Activated naive CD8-positive, alpha-beta T cell treated with anti-CD3 and anti-CD28 coated beads for 36 hours (primary cell): ENCODE measurements around the gene KCTD4. TPM values are rescaled to one million over a fixed set of nuclear protein-coding genes. Genes with fewer than 3 reads are reported as not detected.
"Not testable (repeated sequence)": the region's sequence is repeated elsewhere in the genome, so short reads cannot be mapped to it uniquely, and the experiment has no call there.

ENCODE experiments used
- DNase-seq: peaks from one replicate; pipeline ENCODE4 v3.0.0; 2021
- H3K27ac Mint-ChIP-seq: one replicate; pipeline ENCODE4 v1.8.0; 2022; ENCODE audit warnings: mild to moderate bottlenecking, moderate library complexity, mixed read lengths
- H3K27me3 Mint-ChIP-seq: one replicate; pipeline ENCODE4 v1.8.0; 2022; ENCODE audit warnings: mild to moderate bottlenecking, mixed read lengths
- H3K36me3 Mint-ChIP-seq: one replicate; pipeline ENCODE4 v1.8.0; 2021; ENCODE audit warnings: mild to moderate bottlenecking, mixed read lengths
- H3K4me1 Mint-ChIP-seq: one replicate; pipeline ENCODE4 v1.8.0; 2021; ENCODE audit warnings: mixed read lengths
- H3K4me3 Mint-ChIP-seq: one replicate; pipeline ENCODE4 v1.8.0; 2022; ENCODE audit warnings: mild to moderate bottlenecking, moderate library complexity, mixed read lengths
- H3K9me3 Mint-ChIP-seq: one replicate; pipeline ENCODE4 v1.8.0; 2022; ENCODE audit warnings: mixed read lengths
- total RNA-seq, 2 experiments: library from RNA; stranded (reverse); gene quantifications; one replicate each; pipeline ENCODE4 v1.2.3, GENCODE V29; 2021

KCTD4 gene
- total RNA-seq = not detected

DNA sequence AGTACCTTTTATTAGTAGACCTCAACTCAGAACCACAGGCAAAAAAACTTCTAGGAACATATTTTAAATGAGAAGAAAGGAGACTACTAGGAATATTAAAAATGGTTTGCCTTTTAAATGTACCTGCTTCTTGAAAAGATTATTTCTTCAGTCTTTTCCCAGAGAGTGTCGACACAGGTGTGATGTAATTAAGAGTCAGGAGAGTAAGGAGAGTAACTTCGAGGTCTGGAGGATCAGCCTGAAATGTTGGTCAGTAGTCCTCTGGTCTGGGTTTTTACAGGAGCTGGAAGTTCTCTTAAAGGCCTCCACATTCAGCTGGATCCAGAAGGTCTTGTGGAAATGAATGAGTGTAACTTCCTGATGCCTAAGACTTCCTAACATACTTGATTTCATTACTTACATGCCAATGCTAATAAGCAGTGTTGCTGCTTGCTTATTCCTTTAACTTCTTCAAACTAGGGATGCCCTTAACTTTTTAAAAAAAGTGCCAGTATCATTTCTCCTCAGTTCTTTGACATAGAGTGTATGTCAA, at the start of gene KCTD4:
Gene KCTD4 (minus strand): TSS at position 345 of the 532 bp plus-strand sequence. CDS start 6,478 bp downstream, outside the sequence.
- H3K36me3 Mint-ChIP-seq = peaks cover 27% of the 10 kb centered on the region
- H3K4me3 Mint-ChIP-seq = no peak within 1 kb of the TSS
- peaks cover 24% of the 10 kb centered on the region for H3K4me1 Mint-ChIP-seq
- DNase-seq = no peak
- H3K27me3 Mint-ChIP-seq = no peaks in the 10 kb centered on the region
- no peak within 1 kb of the TSS for H3K27ac Mint-ChIP-seq
- H3K9me3 Mint-ChIP-seq = no peaks in the 10 kb centered on the region

DNA sequence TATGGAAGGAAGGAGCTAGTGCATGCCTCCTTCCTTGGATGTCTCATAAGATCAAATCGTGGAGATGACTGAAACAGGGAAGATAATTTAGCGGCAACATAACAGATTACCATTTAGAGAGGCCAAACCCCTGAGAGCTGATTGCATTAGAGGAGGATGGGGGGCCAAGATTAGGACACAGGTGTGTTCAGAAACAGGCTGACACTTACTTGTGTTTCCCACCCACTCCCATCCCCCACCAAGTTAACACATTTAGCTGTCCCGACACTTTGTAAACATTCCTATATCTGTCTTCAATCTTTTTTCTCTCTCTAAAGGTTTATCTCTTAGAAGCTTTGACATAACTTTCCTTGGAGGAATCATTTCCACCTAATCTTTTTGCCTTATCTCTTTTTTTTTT, 48.8 kb upstream of the KCTD4 start:
- Mint-ChIP-seq H3K9me3 (no peaks in the 10 kb centered on the region), H3K4me1 (peaks cover 2% of the 10 kb centered on the region), H3K27ac (no peak overlapping the region)

DNA sequence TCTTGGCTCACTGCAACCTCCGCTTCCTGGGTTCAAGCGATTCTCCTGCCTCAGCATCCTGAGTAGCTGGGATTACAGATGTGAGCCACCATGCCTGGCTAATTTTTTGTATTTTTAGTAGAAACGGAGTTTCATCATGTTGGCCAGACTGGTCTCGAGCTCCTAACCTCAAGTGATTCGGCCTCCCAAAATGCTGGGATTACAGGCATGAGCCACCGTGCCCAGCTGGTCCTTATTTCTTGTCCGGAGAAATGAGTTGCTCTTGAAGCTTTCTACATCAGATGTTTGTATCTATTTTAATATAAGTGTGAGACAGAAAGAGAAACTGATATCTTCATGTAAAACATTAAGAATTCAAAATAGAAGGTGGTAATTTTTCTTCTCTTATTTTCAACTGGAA, 43.9 kb upstream of the KCTD4 start:
- H3K4me1 Mint-ChIP-seq = peaks cover 11% of the 10 kb centered on the region
- H3K4me3 Mint-ChIP-seq, H3K27ac Mint-ChIP-seq, DNase-seq, H3K27me3 Mint-ChIP-seq, H3K36me3 Mint-ChIP-seq, H3K9me3 Mint-ChIP-seq: not testable (repeated sequence)

More for the DNA sequence above, 48.8 kb upstream of the KCTD4 start:
- Mint-ChIP-seq H3K4me3 (no peak overlapping the region), H3K36me3 (peaks cover 11% of the 10 kb centered on the region), H3K27me3 (no peaks in the 10 kb centered on the region)
- no peak for DNase-seq

DNA sequence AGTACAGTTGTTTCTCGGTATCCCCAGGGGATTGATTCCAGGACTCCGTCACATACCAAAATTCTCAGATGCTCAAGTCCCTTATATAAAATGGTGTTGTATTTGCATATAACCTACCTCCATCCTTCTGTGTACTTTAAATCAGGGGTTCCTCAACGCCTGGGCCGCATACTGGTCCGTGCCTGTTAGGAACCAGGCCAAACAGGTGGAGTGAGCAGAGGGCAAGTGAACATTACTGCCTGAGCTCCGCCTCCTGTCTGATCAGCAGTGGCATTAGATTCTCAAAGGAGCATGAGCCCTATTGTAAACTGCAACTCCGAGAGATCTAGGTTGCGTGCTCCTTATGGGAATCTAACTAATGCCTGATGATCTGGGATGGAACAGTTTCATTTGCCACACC, 42.2 kb upstream of the KCTD4 start:
- Mint-ChIP-seq H3K4me3 (no peak overlapping the region), H3K9me3 (no peaks in the 10 kb centered on the region), H3K27me3 (no peaks in the 10 kb centered on the region), H3K4me1 (peaks cover 11% of the 10 kb centered on the region), H3K27ac (no peak overlapping the region), H3K36me3 (peaks cover 8% of the 10 kb centered on the region)
- no peak for DNase-seq

DNA sequence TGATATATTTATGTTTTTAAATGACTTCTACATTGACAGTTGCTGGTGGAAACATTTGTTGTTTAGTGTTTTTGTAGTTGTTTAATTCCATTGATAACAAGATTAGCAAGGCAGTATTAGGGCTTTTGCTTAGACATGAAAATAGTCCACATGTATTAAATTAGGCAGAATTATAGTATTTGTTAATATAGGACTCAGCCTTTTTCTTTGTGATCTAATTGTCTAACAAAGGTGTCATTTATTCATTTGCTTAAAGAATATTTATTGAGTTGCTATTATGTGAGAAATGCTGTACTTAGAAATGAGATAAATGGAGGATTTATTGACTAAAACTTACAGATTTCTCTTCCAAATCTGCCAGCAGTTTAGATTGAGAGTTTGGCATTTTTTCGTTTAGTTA, 41.7 kb upstream of the KCTD4 start:
- DNase-seq = no peak
- Mint-ChIP-seq H3K27ac (no peak overlapping the region), H3K27me3 (no peaks in the 10 kb centered on the region), H3K36me3 (peaks cover 9% of the 10 kb centered on the region), H3K4me1 (peaks cover 11% of the 10 kb centered on the region), H3K4me3 (no peak overlapping the region), H3K9me3 (no peaks in the 10 kb centered on the region)

DNA sequence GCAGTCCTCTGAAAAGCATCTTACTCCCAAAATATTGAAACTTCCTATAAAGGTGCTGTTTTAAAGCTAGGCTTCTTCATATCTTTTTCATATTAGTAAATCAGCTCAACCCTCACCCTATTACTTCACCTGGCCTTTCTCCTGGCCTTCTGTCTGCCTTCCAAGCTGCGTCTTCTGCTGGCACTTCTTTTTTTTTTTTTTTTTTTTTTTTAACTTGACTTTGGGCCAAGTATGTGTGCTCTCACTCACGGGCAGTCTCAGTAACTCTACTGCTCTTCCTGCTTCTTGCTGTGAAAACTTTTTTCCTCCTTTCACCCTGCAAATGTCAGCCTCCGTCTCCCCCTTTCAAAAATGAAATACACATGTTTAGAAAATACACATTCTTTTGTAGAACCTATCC, 41.2 kb upstream of the KCTD4 start:
- Mint-ChIP-seq H3K27me3 (no peaks in the 10 kb centered on the region), H3K4me1 (peaks cover 11% of the 10 kb centered on the region), H3K27ac (no peak overlapping the region), H3K36me3 (peaks cover 9% of the 10 kb centered on the region), H3K9me3 (no peaks in the 10 kb centered on the region), H3K4me3 (no peak overlapping the region)
- no peak for DNase-seq

DNA sequence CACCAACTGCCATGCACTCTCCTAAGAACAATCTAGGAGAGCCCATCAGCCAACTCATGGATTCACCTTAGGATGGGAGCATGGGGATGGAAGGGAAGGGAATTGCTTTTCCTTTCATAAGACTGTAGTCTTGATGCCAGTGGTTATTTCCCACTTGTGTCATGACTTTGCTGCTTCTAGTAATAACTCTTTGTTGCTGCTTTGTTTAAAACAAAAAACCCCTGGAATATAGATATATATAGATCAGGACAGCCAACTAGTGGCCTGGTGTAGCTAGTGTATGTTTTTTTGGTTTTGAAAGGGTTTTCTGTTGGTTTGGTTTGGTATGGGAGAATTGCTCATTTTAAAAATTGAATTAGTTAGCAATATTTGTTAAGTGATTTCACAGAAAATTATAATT, 39.3 kb upstream of the KCTD4 start:
- no peaks in the 10 kb centered on the region for H3K9me3 Mint-ChIP-seq
- DNase-seq = no peak
- peaks cover 4% of the 10 kb centered on the region for H3K36me3 Mint-ChIP-seq
- no peaks in the 10 kb centered on the region for H3K27me3 Mint-ChIP-seq
- H3K4me1 Mint-ChIP-seq = peaks cover 15% of the 10 kb centered on the region
- H3K27ac Mint-ChIP-seq = no peak overlapping the region
- H3K4me3 Mint-ChIP-seq = no peak overlapping the region

DNA sequence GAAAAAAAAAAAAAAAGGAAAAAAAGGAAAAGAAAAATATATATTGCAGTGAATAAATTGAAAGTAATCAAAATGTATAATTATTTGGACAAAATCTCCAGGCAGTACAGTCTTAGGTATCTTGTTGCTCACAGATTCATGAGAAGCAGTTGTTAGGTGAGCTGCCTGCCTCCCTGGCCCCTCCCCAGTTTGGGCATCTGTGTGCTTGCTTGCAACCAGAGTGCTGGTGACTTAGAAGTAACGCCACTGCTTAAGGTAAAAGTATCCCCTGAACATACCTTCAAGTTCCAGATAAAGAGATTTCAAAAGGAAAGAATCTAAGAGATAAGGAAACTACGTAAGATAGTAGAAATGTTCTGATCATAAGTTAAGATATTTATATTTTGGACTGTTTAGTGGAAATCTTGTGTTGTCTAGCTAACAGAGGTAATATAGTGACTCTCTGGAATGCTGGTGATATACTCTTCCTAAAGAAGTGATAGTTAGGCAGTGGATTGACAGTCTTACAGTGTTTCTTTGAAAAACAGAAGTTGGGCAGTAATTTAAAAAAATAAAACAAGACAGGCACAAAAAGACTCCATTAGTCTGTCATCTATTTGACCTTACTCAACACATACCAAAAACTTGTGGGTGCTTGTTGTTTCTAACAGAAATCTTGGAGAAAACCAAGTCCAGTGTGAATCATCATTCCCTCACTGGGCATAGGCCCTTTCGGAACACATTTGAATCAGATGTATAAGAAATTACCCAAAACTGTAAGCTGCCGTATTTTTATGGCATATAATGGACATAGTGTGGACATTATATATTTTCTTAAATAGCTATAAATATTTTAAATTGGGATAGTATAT, 38.3 kb upstream of the KCTD4 start:
- H3K4me3 Mint-ChIP-seq = no peak overlapping the region
- H3K27ac Mint-ChIP-seq = no peak overlapping the region
- DNase-seq = no peak
- no peaks in the 10 kb centered on the region for H3K9me3 Mint-ChIP-seq
- no peaks in the 10 kb centered on the region for H3K27me3 Mint-ChIP-seq
- peaks cover 15% of the 10 kb centered on the region for H3K4me1 Mint-ChIP-seq
- H3K36me3 Mint-ChIP-seq = peaks cover 4% of the 10 kb centered on the region

DNA sequence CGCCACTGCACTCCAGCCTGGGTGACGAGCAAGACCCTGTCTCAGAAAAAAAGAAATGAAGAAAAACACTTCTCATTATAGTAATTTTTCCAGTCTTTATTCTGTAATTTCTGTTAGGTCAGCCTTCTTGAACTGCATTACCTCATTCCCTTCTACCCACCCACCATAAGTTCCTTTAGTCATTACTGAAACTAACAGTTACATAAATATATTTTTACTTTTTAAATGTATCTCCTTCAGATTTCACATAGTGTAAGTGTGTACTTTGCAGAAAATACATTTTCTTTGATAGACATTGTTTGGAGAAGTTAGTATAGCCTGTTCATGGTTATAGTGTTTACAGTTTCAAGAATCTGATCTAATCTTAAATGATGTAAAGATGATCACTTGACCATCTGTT, 31.7 kb upstream of the KCTD4 start:
- Mint-ChIP-seq H3K4me3 (no peak overlapping the region), H3K4me1 (peaks cover 10% of the 10 kb centered on the region), H3K36me3 (peaks cover 15% of the 10 kb centered on the region), H3K27me3 (no peaks in the 10 kb centered on the region), H3K27ac (no peak overlapping the region), H3K9me3 (no peaks in the 10 kb centered on the region)
- no peak for DNase-seq

DNA sequence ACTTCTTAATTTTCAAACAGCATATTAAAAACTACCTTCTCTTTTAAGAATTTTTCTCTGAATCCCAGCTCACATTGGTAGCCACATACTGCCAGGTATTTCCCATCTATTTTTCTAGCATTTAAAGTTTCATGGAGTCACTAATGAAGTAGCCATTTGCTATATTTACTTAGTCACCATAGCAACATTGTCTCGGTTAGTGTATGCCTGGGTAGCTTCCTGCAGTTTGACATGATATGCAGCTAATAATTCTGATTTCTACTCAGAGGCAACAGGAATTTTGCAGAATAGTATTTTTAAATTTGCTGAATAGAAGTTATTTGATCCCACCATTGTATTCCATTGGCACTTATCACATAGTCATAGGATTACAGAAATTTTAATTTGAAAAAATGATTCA, 30.9 kb upstream of the KCTD4 start:
- Mint-ChIP-seq H3K4me3 (no peak overlapping the region), H3K36me3 (peaks cover 15% of the 10 kb centered on the region), H3K4me1 (peaks cover 10% of the 10 kb centered on the region), H3K9me3 (no peaks in the 10 kb centered on the region), H3K27me3 (no peaks in the 10 kb centered on the region), H3K27ac (no peak overlapping the region)
- DNase-seq = no peak

DNA sequence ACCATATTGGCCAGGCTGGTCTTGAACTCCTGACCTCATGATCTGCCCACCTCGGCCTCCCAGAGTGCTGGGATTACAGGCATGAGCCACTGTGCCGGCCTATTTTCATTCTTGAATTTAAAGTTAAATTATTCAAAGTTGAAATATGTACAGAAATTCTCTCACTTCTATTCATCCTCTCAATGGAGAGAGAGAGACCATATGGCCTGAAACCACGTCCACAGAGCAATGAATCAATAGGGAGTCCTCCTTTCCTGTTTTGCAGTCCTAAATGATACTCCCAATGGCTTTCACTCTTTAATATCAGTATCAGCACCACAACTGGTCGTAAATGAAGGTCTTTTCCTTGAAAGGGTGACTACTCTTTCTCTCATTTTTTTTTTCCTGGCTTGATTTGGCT, 30.5 kb upstream of the KCTD4 start:
- no peak for DNase-seq
- no peaks in the 10 kb centered on the region for H3K9me3 Mint-ChIP-seq
- H3K27ac Mint-ChIP-seq = no peak overlapping the region
- H3K4me1 Mint-ChIP-seq = peaks cover 14% of the 10 kb centered on the region
- peaks cover 15% of the 10 kb centered on the region for H3K36me3 Mint-ChIP-seq
- H3K4me3 Mint-ChIP-seq = no peak overlapping the region
- no peaks in the 10 kb centered on the region for H3K27me3 Mint-ChIP-seq

DNA sequence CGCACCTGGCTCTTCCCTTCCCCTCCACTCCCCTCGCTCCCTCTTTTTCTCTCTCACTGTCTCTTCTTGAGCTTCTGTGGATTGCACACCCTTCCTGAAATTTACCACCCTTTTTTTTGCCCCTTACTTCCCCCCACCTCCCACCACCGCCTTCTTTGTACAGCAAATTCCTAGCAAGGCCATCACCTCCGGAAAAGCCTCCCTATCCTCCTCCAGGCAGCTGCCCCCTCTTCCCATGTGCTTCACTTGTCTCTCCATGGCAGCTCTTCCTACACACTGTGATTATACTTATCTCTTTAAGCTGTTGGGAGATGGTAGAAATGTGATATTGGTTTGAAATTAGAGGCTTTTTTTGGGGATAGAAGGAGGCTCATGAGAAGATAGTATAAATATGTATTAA, 28.3 kb upstream of the KCTD4 start:
- H3K4me1 Mint-ChIP-seq = peaks cover 20% of the 10 kb centered on the region
- no peak overlapping the region for H3K4me3 Mint-ChIP-seq
- H3K9me3 Mint-ChIP-seq = no peaks in the 10 kb centered on the region
- no peak overlapping the region for H3K27ac Mint-ChIP-seq
- no peak for DNase-seq
- no peaks in the 10 kb centered on the region for H3K27me3 Mint-ChIP-seq
- peaks cover 17% of the 10 kb centered on the region for H3K36me3 Mint-ChIP-seq

DNA sequence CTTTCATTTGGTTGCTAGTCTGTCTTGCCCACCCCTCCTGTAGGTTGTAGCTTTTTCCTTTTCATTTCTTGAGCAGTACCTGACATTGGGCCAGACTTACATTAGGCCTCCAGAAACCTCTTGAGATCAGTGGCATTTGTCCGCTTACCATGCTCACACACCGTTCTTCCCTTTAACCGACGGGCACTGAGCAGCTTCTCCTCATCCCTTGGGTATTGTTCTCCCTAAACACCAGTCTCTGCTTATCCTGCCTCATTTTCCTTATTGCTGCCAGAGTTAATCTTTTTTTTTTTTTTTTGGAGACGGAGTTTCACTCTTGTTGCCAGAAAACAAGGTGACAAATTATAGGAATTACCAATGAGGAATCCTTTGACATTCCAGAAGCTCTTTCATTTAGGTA, 27.2 kb upstream of the KCTD4 start:
- H3K4me3 Mint-ChIP-seq = no peak overlapping the region
- DNase-seq = no peak
- no peaks in the 10 kb centered on the region for H3K27me3 Mint-ChIP-seq
- H3K36me3 Mint-ChIP-seq = peaks cover 19% of the 10 kb centered on the region
- no peaks in the 10 kb centered on the region for H3K9me3 Mint-ChIP-seq
- no peak overlapping the region for H3K27ac Mint-ChIP-seq
- peaks cover 21% of the 10 kb centered on the region for H3K4me1 Mint-ChIP-seq

DNA sequence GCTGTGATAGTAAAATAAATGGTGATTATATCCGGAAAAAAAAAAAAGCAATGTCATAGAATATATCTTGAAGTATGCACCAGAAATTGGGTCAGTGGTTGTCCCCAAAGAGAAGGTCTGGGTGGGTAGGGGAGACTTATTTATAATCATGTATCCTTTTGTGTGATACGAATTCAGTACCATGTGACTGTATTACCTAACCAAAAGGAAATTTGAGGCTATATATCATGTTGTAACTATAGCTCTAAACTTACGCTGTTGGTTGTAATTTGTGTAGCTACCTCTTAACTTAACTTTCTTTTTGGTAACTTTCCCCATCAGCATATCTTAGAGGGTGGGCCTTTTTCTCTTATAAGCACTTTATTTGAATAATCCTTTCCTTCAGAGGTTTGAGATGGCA, 25.2 kb upstream of the KCTD4 start:
- DNase-seq = no peak
- Mint-ChIP-seq H3K9me3 (no peaks in the 10 kb centered on the region), H3K4me1 (peaks cover 19% of the 10 kb centered on the region), H3K27me3 (no peaks in the 10 kb centered on the region), H3K27ac (no peak overlapping the region), H3K4me3 (no peak overlapping the region), H3K36me3 (peaks cover 24% of the 10 kb centered on the region)

DNA sequence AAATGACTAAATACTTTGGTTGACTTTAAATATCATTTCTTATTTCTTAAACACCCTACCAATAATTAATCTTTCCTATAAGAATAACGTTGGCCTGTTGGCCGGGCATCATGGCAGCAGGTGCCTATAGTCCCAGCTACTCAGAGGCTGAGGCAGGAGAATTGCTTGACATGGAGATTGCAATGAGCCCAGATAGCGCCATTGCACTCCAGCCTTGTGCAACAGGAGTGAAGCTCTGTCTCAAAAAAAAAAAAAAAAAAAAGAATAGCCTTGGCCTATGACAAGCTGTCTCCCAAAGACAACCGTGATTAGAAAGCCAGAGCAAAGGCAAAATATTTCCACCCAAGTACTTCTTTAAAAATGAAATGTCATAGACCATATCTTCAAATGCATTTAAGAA, 24.5 kb upstream of the KCTD4 start:
- H3K36me3 Mint-ChIP-seq = peaks cover 25% of the 10 kb centered on the region
- DNase-seq = no peak
- no peaks in the 10 kb centered on the region for H3K9me3 Mint-ChIP-seq
- peaks cover 20% of the 10 kb centered on the region for H3K4me1 Mint-ChIP-seq
- no peaks in the 10 kb centered on the region for H3K27me3 Mint-ChIP-seq
- H3K27ac Mint-ChIP-seq = no peak overlapping the region
- H3K4me3 Mint-ChIP-seq = no peak overlapping the region

DNA sequence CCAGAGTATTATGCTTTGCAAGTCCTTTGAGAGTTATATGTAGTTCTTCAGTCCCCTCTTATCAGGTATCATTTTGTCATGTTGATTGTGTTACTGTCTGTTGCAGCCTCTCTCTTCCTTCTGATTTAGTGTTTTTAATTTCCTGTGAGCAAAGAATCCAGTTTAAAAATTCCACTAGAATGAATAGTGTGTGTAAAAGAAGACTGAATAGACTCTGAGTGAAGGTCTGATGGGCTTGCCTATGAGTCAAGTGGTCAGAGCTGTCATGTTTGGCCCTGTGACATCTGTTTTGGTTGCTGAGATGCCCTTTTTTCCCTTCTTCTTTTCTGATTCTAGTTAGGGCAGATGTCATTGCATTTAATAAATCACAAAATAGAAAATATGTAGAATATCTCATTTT, 23.3 kb upstream of the KCTD4 start:
- Mint-ChIP-seq H3K27me3 (no peaks in the 10 kb centered on the region), H3K27ac (no peak overlapping the region), H3K4me3 (no peak overlapping the region), H3K4me1 (peaks cover 29% of the 10 kb centered on the region), H3K9me3 (no peaks in the 10 kb centered on the region), H3K36me3 (peaks cover 24% of the 10 kb centered on the region)
- DNase-seq = no peak
